Measurements from ENCODE around the gene DCST2.

DCST2 gene

GRCh38 chr1:155070721-155071569 is 37.4 kb upstream of the DCST2 start:
- Histone ChIP-seq H3K27me3 (ENCODE audit: low read length) (no peaks in the 10 kb centered on the region), H3K9me2 (replicated peaks; ENCODE audit: insufficient read depth, low read length) (no peaks in the 10 kb centered on the region), H3K79me2 (ENCODE audit: insufficient read depth, low read length) (no peaks in the 10 kb centered on the region), H3K9me3 (ENCODE audit: insufficient read depth, low read length) (no peaks in the 10 kb centered on the region), H3F3A (ENCODE audit: insufficient read depth) (peaks cover 8% of the 10 kb centered on the region; the same call in 1 of the 2 replicates), H4K20me1 (ENCODE audit: low read depth, low read length) (no peaks in the 10 kb centered on the region), H3K36me3 (ENCODE audit: low read length) (no peaks in the 10 kb centered on the region), H3K4me2 (ENCODE audit: low read depth, low read length, poor library complexity, severe bottlenecking) (peak overlapping the region; percentile 6), H2AFZ (ENCODE audit: low read depth, low read length, severe bottlenecking) (no peak overlapping the region), H3K27ac (ENCODE audit: low read depth, low read length) (no peak overlapping the region), H3K4me3 (ENCODE audit: insufficient read depth, low read length, poor library complexity, severe bottlenecking) (no peak overlapping the region), H3K9ac (ENCODE audit: low read length) (no peak overlapping the region)
- TF ChIP-seq, protein P1, sequence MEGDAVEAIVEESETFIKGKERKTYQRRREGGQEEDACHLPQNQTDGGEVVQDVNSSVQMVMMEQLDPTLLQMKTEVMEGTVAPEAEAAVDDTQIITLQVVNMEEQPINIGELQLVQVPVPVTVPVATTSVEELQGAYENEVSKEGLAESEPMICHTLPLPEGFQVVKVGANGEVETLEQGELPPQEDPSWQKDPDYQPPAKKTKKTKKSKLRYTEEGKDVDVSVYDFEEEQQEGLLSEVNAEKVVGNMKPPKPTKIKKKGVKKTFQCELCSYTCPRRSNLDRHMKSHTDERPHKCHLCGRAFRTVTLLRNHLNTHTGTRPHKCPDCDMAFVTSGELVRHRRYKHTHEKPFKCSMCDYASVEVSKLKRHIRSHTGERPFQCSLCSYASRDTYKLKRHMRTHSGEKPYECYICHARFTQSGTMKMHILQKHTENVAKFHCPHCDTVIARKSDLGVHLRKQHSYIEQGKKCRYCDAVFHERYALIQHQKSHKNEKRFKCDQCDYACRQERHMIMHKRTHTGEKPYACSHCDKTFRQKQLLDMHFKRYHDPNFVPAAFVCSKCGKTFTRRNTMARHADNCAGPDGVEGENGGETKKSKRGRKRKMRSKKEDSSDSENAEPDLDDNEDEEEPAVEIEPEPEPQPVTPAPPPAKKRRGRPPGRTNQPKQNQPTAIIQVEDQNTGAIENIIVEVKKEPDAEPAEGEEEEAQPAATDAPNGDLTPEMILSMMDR (IDR thresholded peaks at IDR 0.05; ENCODE audit: insufficient read depth, low read length, poor library complexity, severe bottlenecking) = peak; percentile 11
- TF ChIP-seq EZH2phosphoT487 (conservative IDR thresholded peaks at IDR 0.05; ENCODE audit: low read length) = no peak

- Histone ChIP-seq H2AFZ (ENCODE audit: low read depth, low read length, severe bottlenecking) (no peak overlapping the region), H3K4me2 (ENCODE audit: low read depth, low read length, poor library complexity, severe bottlenecking) (no peak overlapping the region), H3K9ac (ENCODE audit: low read length) (no peak overlapping the region), H3F3A (ENCODE audit: insufficient read depth) (peaks cover 8% of the 10 kb centered on the region; the same call in 1 of the 2 replicates), H4K20me1 (ENCODE audit: low read depth, low read length) (no peaks in the 10 kb centered on the region), H3K79me2 (ENCODE audit: insufficient read depth, low read length) (no peaks in the 10 kb centered on the region), H3K27me3 (ENCODE audit: low read length) (no peaks in the 10 kb centered on the region), H3K27ac (ENCODE audit: low read depth, low read length) (no peak overlapping the region), H3K4me3 (ENCODE audit: insufficient read depth, low read length, poor library complexity, severe bottlenecking) (no peak overlapping the region), H3K9me3 (ENCODE audit: insufficient read depth, low read length) (no peaks in the 10 kb centered on the region), H3K9me2 (replicated peaks; ENCODE audit: insufficient read depth, low read length) (no peaks in the 10 kb centered on the region), H3K36me3 (ENCODE audit: low read length) (no peaks in the 10 kb centered on the region)
- TF ChIP-seq, protein P1 (IDR thresholded peaks at IDR 0.05; ENCODE audit: insufficient read depth, low read length, poor library complexity, severe bottlenecking) = no peak
- no peak for TF ChIP-seq EZH2phosphoT487 (conservative IDR thresholded peaks at IDR 0.05; ENCODE audit: low read length)
Observed at GRCh38 chr1:155070158-155070621, 36.6 kb upstream of the DCST2 start.

DNA sequence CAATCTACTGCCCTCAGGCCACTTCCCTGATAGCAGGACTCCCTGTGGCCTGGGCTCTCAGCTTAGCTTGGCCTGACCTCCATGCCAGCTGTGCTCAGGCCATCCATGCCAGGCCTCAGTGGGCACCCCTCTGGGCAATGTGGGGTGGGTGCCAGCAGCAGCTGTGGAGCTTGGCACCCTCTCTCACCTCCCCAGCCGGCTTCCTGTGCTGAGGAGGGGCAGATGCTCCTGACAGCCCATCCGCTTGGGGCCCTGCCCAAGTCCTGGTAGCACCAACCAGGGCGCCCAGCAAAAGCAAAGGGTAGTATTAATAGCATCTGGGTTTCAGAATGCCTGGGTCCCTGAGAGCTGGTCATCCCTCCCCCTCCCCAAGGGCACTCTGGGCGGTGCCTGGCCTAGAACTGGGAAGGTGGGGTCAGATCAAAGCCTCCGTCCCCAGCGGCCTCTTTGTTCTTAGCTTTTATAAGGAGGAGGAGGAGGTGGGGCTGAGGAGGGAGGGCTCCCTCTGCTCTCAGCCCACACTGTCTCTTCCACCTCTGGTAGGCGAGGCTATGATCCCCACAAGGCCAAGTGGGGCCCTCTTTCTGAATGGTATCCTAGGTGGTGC is 36.1 kb upstream of the DCST2 start:
- H4K20me1 ChIP-seq (ENCODE audit: low read depth, low read length) = no peaks in the 10 kb centered on the region
- no peak overlapping the region for H3K27ac ChIP-seq (ENCODE audit: low read depth, low read length)
- no peaks in the 10 kb centered on the region for H3K9me3 ChIP-seq (ENCODE audit: insufficient read depth, low read length)
- no peaks in the 10 kb centered on the region for H3K36me3 ChIP-seq (ENCODE audit: low read length)
- TF ChIP-seq, protein P1 (IDR thresholded peaks at IDR 0.05; ENCODE audit: insufficient read depth, low read length, poor library complexity, severe bottlenecking) = no peak
- TF ChIP-seq EZH2phosphoT487 (conservative IDR thresholded peaks at IDR 0.05; ENCODE audit: low read length) = no peak
- H2AFZ ChIP-seq (ENCODE audit: low read depth, low read length, severe bottlenecking) = no peak overlapping the region
- H3K9ac ChIP-seq (ENCODE audit: low read length) = no peak overlapping the region
- H3K27me3 ChIP-seq (ENCODE audit: low read length) = no peaks in the 10 kb centered on the region
- peaks cover 10% of the 10 kb centered on the region; the same call in 1 of the 2 replicates for H3F3A ChIP-seq (ENCODE audit: insufficient read depth)
- H3K79me2 ChIP-seq (ENCODE audit: insufficient read depth, low read length) = no peaks in the 10 kb centered on the region
- H3K9me2 ChIP-seq (replicated peaks; ENCODE audit: insufficient read depth, low read length) = no peaks in the 10 kb centered on the region
- H3K4me3 ChIP-seq (ENCODE audit: insufficient read depth, low read length, poor library complexity, severe bottlenecking) = no peak overlapping the region
- H3K4me2 ChIP-seq (ENCODE audit: low read depth, low read length, poor library complexity, severe bottlenecking) = no peak overlapping the region

All from SU-DHL-6 (cell line).